GM12891 (cell line): ENCODE results near the gene SLC5A9.
"Not testable (repeated sequence)": the region's sequence is repeated elsewhere in the genome, so short reads cannot be mapped to it uniquely, and the experiment has no call there.

ENCODE experiments used
- DNase-seq: peaks from one replicate; pipeline ENCODE4 v3.0.0; 2011; ENCODE audit warnings: low spot score; ENCODE audit not compliant: insufficient read length
- FAIRE-seq: peaks from 2 replicates; lab custom pipeline; 2011; peaks lifted over from hg19 to GRCh38; lab: Jason Lieb, UNC
- PAX5 ChIP-seq: IDR thresholded peaks from 2 replicates; pipeline ENCODE4 v1.6.1; 2011; ENCODE audit warnings: low read length, moderate library complexity, mild to moderate bottlenecking; ENCODE audit not compliant: insufficient read depth, severe bottlenecking
- POLR2A ChIP-seq: IDR thresholded peaks from 2 replicates; pipeline ENCODE4 v1.6.1; 2011; ENCODE audit warnings: low read depth, low read length, control low read depth
- POLR2AphosphoS5 ChIP-seq: IDR thresholded peaks from 2 replicates; pipeline ENCODE4 v1.6.1; 2011; ENCODE audit warnings: low read depth, low read length, control low read depth
- POU2F2 ChIP-seq: IDR thresholded peaks from 2 replicates; pipeline ENCODE4 v1.6.1; 2011; ENCODE audit warnings: low read depth, mild to moderate bottlenecking, control low read depth, low read length, moderate library complexity
- SPI1 ChIP-seq: IDR thresholded peaks from 2 replicates; pipeline ENCODE4 v1.6.1; 2011; ENCODE audit warnings: low read depth, low read length, control low read depth
- TAF1 ChIP-seq: IDR thresholded peaks from 2 replicates; pipeline ENCODE4 v1.6.1; 2011; ENCODE audit warnings: low read depth, low read length, control low read depth

SLC5A9 gene

GRCh38 chr1:48251323-48251722 is 28.8 kb downstream of the SLC5A9 start:
- TF ChIP-seq SPI1 (no peak), POLR2AphosphoS5 (no peak), TAF1 (no peak), POLR2A (no peak), POU2F2 (no peak), PAX5 (no peak)
- DNase-seq (no peak), FAIRE-seq (no peak)

DNA sequence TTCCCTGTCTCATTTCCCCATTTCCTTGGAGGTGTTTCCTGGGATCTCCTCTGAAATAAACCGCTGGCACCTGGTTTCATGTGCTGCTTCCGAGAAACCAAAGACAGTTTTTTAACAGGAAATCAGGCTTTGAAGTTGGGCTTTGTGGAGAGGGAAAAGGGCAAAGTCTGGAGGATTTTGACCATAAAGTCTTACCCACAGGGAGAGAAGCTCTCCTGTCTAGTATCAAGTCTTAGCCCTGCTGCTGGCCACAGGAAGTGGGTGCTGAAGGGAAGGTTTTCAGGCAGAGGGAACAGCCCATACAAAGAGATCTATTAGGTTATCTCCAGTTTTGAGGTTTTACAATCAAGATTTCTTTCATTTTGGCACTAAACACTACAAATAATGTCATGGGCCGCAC is 29.3 kb downstream of the SLC5A9 start:
- no peak for TF ChIP-seq SPI1
- TF ChIP-seq POLR2AphosphoS5 = no peak
- TF ChIP-seq POLR2A = no peak
- TF ChIP-seq TAF1 = no peak
- TF ChIP-seq PAX5 = no peak
- TF ChIP-seq POU2F2 = no peak
- no peak for DNase-seq
- FAIRE-seq = no peak

- TF ChIP-seq POLR2AphosphoS5 = no peak
- DNase-seq = no peak
- FAIRE-seq = no peak
Observed at GRCh38 chr1:48254254-48254653, 31.7 kb downstream of the SLC5A9 start.

DNA sequence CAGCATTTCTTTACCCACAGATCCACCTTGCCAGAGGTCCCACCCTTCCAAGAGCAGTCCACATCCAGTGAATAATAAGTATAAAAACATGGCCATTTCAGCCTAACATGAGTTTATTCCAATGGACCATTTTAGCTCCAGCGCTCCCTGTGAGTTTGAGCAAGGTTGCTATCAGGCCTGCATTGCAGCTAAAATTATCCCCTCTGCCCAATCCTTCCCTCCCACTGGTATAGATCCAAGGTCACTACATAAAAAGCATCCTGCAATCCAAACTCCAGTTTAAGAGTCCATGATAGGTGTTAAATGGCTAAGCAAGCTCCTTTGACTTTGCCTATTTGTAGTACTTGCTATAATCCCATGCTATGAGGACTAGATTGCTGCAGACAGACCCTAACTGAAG is 35.6 kb downstream of the SLC5A9 start:
- TF ChIP-seq TAF1 = no peak
- TF ChIP-seq SPI1 = no peak
- TF ChIP-seq POLR2A = no peak
- no peak for TF ChIP-seq POLR2AphosphoS5
- no peak for TF ChIP-seq POU2F2
- TF ChIP-seq PAX5 = no peak
- FAIRE-seq = no peak
- no peak for DNase-seq

- no peak for DNase-seq
- FAIRE-seq = no peak
- TF ChIP-seq SPI1 (no peak), POLR2A (no peak), PAX5 (no peak), POLR2AphosphoS5 (no peak), TAF1 (no peak)
Observed at GRCh38 chr1:48261881-48262400, 39.4 kb downstream of the SLC5A9 start.

DNA sequence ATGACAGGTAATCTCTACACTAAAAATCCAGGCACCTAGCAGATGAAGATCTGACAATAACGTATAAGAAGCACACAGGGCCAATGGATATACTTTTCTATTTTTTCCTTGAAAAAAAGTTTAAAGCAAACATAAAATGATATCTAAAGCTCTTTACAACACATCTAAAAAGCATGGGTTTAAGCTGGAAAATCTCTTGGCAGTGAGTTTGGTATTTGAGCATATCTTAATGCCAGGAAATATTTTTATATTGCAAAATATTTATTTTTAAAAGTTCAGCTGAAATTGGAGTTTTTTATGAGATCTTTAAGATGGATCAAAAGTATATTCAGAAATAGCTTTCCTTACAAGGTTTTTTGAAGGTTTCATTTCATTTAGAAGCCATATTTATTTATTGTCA is 40.5 kb downstream of the SLC5A9 start:
- DNase-seq (no peak), FAIRE-seq (no peak)
- no peak for TF ChIP-seq POLR2A

- DNase-seq (no peak), FAIRE-seq (no peak)
- TF ChIP-seq POLR2A (no peak), POU2F2 (no peak), TAF1 (no peak), POLR2AphosphoS5 (no peak), SPI1 (no peak), PAX5 (no peak)
Observed at GRCh38 chr1:48266576-48266975, 44.1 kb downstream of the SLC5A9 start.

- not testable (repeated sequence) for DNase-seq, FAIRE-seq
Observed at GRCh38 chr1:48277437-48277836, 54.9 kb downstream of the SLC5A9 start.

- DNase-seq, FAIRE-seq: not testable (repeated sequence)
Observed at GRCh38 chr1:48282329-48282728, 59.8 kb downstream of the SLC5A9 start.

- FAIRE-seq, DNase-seq: not testable (repeated sequence)
Observed at GRCh38 chr1:48284696-48285420, 62.3 kb downstream of the SLC5A9 start.

DNA sequence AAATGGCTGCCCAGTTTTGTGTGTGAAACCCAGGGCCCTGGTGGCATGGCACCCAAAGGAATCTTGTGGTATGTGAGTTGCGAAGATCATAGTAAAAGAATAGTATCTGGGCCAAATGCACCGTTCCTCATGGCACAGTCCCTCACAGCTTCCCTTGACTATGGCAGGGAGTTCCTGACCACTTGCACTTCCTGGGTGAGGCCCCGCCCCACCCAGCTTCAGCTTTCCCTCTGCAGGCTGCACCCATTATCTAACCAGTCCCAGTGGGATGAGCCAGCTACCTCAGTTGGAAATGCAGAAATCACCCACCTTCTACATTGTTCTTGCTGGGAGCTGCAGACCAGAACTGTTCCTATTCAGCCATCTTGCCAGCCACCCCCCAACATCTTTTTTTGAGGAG is 63.0 kb downstream of the SLC5A9 start:
- no peak for DNase-seq
- FAIRE-seq = no peak
- TF ChIP-seq TAF1 (no peak), POLR2AphosphoS5 (no peak), SPI1 (no peak), POU2F2 (no peak), PAX5 (no peak), POLR2A (no peak)

- TF ChIP-seq POLR2AphosphoS5 (no peak), POLR2A (no peak), SPI1 (no peak), PAX5 (no peak), POU2F2 (no peak), TAF1 (no peak)
- DNase-seq = no peak
- FAIRE-seq = no peak
Observed at GRCh38 chr1:48291421-48291820, 68.9 kb downstream of the SLC5A9 start.
